Body of pancreas (tissue), 4 donors: ENCODE results near the gene MGAM2. TPM values are rescaled to one million over a fixed set of nuclear protein-coding genes. Genes with fewer than 3 reads are reported as not detected.

ENCODE experiments used
- ATAC-seq: fragments of 150-250 bp; one replicate; pipeline ENCODE4 v1.9.1; 2016
- DNase-seq, 4 donors: peaks; one replicate each; pipeline ENCODE4 v3.0.0-alpha.2; 2019
- H3K27ac ChIP-seq, 4 donors: fragments of 200-600 bp; sonication (generic); 1 replicate in 3 of 4; 2 replicates in 1 of 4; pipeline versions ENCODE4 v1.5.1 to v1.6.1; 2016 to 2019; ENCODE audit warnings: mild to moderate bottlenecking in 1 of 4, mixed read lengths in 1 of 4, moderate library complexity in 1 of 4
- H3K27me3 ChIP-seq, 2 donors: fragments of 200-600 bp; sonication (generic); one replicate each; pipeline ENCODE4 v1.6.0; 2016; ENCODE audit warnings: mild to moderate bottlenecking in 1 of 2
- H3K36me3 ChIP-seq, 2 donors: fragments of 200-600 bp; sonication (generic); replicated peaks in 1 of 2; 2 replicates each; pipeline ENCODE4 v1.5.1; 2016; ENCODE audit warnings: low read depth in 2 of 2; ENCODE audit not compliant: insufficient read depth in 1 of 2
- H3K4me1 ChIP-seq: fragments of 200-600 bp; sonication (generic); one replicate; pipeline ENCODE4 v1.6.0; 2016
- H3K4me3 ChIP-seq, 2 donors: fragments of 200-600 bp; sonication (generic); 1 replicate in 1 of 2; 2 replicates in 1 of 2; pipeline ENCODE4 v1.5.1; 2016 to 2019
- H3K9me3 ChIP-seq, 3 donors: fragments of 200-600 bp; sonication (generic); 1 replicate in 2 of 3; 2 replicates in 1 of 3; pipeline ENCODE4 v1.5.1; 2016
- CTCF ChIP-seq, 7 experiments: fragments of 450-650 bp in 4 of 7; fragments of 200-600 bp in 3 of 7; sonication (generic) in 3 of 7; IDR thresholded peaks; one replicate each; pipeline ENCODE4 v1.5.1; 2016 to 2019; ENCODE audit warnings: antibody characterized with exemption in 7 of 7
- POLR2A ChIP-seq, 3 donors: fragments of 450-650 bp; IDR thresholded peaks; one replicate each; pipeline ENCODE4 v1.6.1; 2016; ENCODE audit warnings: antibody characterized with exemption in 3 of 3, mild to moderate bottlenecking in 2 of 3
- WGBS, 2 donors: methylation state at CpG; one replicate each; pipeline ENCODE4 v1.1.5; 2017; 5-methylcytosine and 5-hydroxymethylcytosine counted together
- intact Hi-C: fragments of 100-400 bp; cut with DNase I; formaldehyde crosslinking; loops from one replicate; pipeline ENCODE4 v1.15.1; 2023
- total RNA-seq, 2 donors: library from RNA; depleted of rRNA; stranded (reverse); fragments of >200 nt; gene quantifications; one replicate each; pipeline ENCODE4 v1.1.0, GENCODE V29; 2016

MGAM2 gene
- total RNA-seq, 2 donors from 2014 or later: 9.3 to 10.9 TPM

GRCh38 chr7:142176901-142177300 lies 65.4 kb downstream of the MGAM2 start:
- WGBS, 2 donors: 77 to 93% methylated on average over 1 of the region's 1 CpG
- no peak for DNase-seq
- no peaks in the 10 kb centered on the region for H3K4me1 ChIP-seq

GRCh38 chr7:142177869-142178268 lies 66.4 kb downstream of the MGAM2 start:
- ATAC-seq (no peak), DNase-seq (no peak)
- no peak for TF ChIP-seq CTCF (IDR thresholded peaks at IDR 0.05)
- TF ChIP-seq POLR2A (IDR thresholded peaks at IDR 0.05): no peak
- Histone ChIP-seq H3K27ac (no peak overlapping the region), H3K27me3 (no peaks in the 10 kb centered on the region), H3K9me3 (no peaks in the 10 kb centered on the region), H3K4me3 (no peak overlapping the region), H3K4me1 (no peaks in the 10 kb centered on the region), H3K36me3 (peaks cover 0 to 6% of the 10 kb centered on the region in 2 donors)
- intact Hi-C loops: no loop called here

More at GRCh38 chr7:142176901-142177300, 65.4 kb downstream of the MGAM2 start:
- no peak for ATAC-seq
- no peaks in the 10 kb centered on the region for H3K27me3 ChIP-seq
- H3K9me3 ChIP-seq: no peaks in the 10 kb centered on the region
- intact Hi-C loops: no loop called here
- TF ChIP-seq CTCF (IDR thresholded peaks at IDR 0.05) (no peak), POLR2A (IDR thresholded peaks at IDR 0.05) (no peak)
- H3K27ac ChIP-seq: no peak overlapping the region
- no peak overlapping the region for H3K4me3 ChIP-seq
- peaks cover 0 to 6% of the 10 kb centered on the region in 2 donors for H3K36me3 ChIP-seq

GRCh38 chr7:142180426-142180825 lies 68.9 kb downstream of the MGAM2 start:
- Histone ChIP-seq H3K27me3 (no peaks in the 10 kb centered on the region), H3K4me3 (no peak overlapping the region), H3K9me3 (no peaks in the 10 kb centered on the region), H3K4me1 (no peaks in the 10 kb centered on the region), H3K27ac (no peak overlapping the region), H3K36me3 (peaks cover 0 to 2% of the 10 kb centered on the region in 2 donors)
- WGBS, 2 donors: 81 to 89% methylated on average over 1 of the region's 1 CpG
- intact Hi-C loops: no loop called here
- TF ChIP-seq POLR2A (IDR thresholded peaks at IDR 0.05) (no peak), CTCF (IDR thresholded peaks at IDR 0.05) (no peak)
- DNase-seq: no peak
- no peak for ATAC-seq

GRCh38 chr7:142181211-142181610 lies 69.7 kb downstream of the MGAM2 start:
- Histone ChIP-seq H3K9me3 (no peaks in the 10 kb centered on the region), H3K4me1 (no peaks in the 10 kb centered on the region), H3K27me3 (no peaks in the 10 kb centered on the region), H3K4me3 (no peak overlapping the region), H3K27ac (no peak overlapping the region), H3K36me3 (peaks cover 0 to 2% of the 10 kb centered on the region in 2 donors)
- DNase-seq: no peak
- intact Hi-C loops: no loop called here
- no peak for TF ChIP-seq CTCF (IDR thresholded peaks at IDR 0.05)
- TF ChIP-seq POLR2A (IDR thresholded peaks at IDR 0.05): no peak
- 85 to 92% methylated on average over 2 of the region's 2 CpGs for WGBS, 2 donors
- no peak for ATAC-seq

GRCh38 chr7:142181966-142182365 lies 70.4 kb downstream of the MGAM2 start:
- H3K36me3 ChIP-seq: peaks cover 0 to 2% of the 10 kb centered on the region in 2 donors
- no peak for TF ChIP-seq CTCF (IDR thresholded peaks at IDR 0.05)
- no peak for TF ChIP-seq POLR2A (IDR thresholded peaks at IDR 0.05)
- intact Hi-C loops: no loop called here
- H3K27ac ChIP-seq: no peak overlapping the region
- 73% methylated on average over 1 of the region's 1 CpG; no CpG with 5 or more reads in 1 of the 2 donors for WGBS, 2 donors
- no peaks in the 10 kb centered on the region for H3K27me3 ChIP-seq
- no peaks in the 10 kb centered on the region for H3K4me1 ChIP-seq
- H3K4me3 ChIP-seq: no peak overlapping the region
- H3K9me3 ChIP-seq: no peaks in the 10 kb centered on the region
- ATAC-seq (no peak), DNase-seq (no peak)
